ENCODE data around the gene UBTD2.

The UBTD2 gene

DNA sequence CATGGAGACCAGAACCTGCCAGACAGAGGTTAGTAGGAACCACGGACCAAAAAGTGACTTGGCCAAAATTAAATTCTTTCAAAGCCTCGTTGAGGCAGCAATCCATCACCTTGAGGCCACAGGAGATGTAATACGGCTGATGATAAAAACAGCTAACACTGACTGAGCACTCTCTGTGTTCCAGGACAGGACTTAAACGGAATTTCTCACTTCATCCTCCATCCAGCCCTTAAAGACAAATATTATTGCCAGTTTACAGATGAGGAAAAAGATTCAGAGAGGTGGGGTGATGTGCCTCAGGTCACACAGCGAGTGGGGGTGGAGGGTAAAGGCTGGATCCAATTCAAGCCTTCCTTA is 120.6 kb downstream of the UBTD2 start:
- H3K27ac ChIP-seq (ENCODE audit: low read length): no peak overlapping the region
- no peaks in the 10 kb centered on the region for H3K27me3 ChIP-seq (replicated peaks; ENCODE audit: insufficient read depth, low read length)
- no peak overlapping the region for H3K9ac ChIP-seq (ENCODE audit: low read length)
- no peak overlapping the region for H3K4me3 ChIP-seq (ENCODE audit: low read length)
- no peak for DNase-seq
- no peaks in the 10 kb centered on the region for H3K9me2 ChIP-seq (replicated peaks; ENCODE audit: insufficient read depth, low read length)
- no peaks in the 10 kb centered on the region; the same call in 1 of the 2 replicates for H3K36me3 ChIP-seq (replicated peaks; ENCODE audit: insufficient read depth, low read length)
- peaks cover 93% of the 10 kb centered on the region for H3K79me2 ChIP-seq (ENCODE audit: low read length)
- 0 out of 2 replicates have a peak, but pooled peaks cover 6% of the 10 kb centered on the region for H4K20me1 ChIP-seq (ENCODE audit: insufficient read depth, low read length)
- no peak overlapping the region for H2AFZ ChIP-seq (ENCODE audit: low read length)
- H3K9me3 ChIP-seq (replicated peaks; ENCODE audit: insufficient read depth, low read length): no peaks in the 10 kb centered on the region
- H3K4me2 ChIP-seq (ENCODE audit: low read depth, low read length): no peak overlapping the region
- TF ChIP-seq, protein P1, sequence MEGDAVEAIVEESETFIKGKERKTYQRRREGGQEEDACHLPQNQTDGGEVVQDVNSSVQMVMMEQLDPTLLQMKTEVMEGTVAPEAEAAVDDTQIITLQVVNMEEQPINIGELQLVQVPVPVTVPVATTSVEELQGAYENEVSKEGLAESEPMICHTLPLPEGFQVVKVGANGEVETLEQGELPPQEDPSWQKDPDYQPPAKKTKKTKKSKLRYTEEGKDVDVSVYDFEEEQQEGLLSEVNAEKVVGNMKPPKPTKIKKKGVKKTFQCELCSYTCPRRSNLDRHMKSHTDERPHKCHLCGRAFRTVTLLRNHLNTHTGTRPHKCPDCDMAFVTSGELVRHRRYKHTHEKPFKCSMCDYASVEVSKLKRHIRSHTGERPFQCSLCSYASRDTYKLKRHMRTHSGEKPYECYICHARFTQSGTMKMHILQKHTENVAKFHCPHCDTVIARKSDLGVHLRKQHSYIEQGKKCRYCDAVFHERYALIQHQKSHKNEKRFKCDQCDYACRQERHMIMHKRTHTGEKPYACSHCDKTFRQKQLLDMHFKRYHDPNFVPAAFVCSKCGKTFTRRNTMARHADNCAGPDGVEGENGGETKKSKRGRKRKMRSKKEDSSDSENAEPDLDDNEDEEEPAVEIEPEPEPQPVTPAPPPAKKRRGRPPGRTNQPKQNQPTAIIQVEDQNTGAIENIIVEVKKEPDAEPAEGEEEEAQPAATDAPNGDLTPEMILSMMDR (IDR thresholded peaks at IDR 0.05; ENCODE audit: low read length): no peak
- TF ChIP-seq EZH2phosphoT487 (IDR thresholded peaks at IDR 0.05; ENCODE audit: low read length) (no peak), EZH2 (optimal IDR thresholded peaks at IDR 0.05; ENCODE audit: low read depth, low read length) (no peak)
- no peaks in the 10 kb centered on the region for H3K4me1 ChIP-seq (ENCODE audit: low read length)
- no peaks in the 10 kb centered on the region for H3F3A ChIP-seq (ENCODE audit: insufficient read depth, low read length)

DNA sequence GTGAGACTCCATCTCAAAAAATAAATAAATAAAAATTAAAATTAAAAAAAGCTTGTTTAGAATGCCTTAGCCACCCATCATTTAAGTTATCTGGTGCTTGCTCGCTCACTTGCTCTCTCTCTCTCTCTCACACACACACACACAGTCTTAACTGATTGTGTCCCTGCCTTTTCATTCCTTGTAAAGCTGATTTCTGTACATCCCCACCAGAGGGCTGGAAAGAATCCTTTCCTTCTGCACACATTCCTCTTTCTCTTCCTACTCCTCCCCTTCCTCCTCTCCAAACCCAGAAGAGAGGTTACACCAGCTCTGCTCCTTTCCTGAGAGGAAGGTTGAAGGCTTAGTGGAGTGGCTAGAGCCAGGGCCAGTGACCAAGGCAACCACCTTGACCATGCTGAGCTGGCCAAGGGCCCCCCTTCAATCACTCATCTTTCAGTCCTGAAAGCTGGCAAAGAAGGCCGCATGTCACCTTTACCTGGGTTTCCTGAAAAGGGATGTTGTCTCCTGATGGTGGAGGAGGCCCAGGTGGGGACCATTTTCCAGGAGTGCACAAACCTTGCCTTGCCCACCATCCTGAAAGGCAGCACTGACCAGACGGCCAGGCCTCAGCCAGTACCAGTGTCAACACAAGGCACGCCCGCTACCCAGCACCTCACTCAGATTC is 121.1 kb downstream of the UBTD2 start:
- DNase-seq: no peak
- Histone ChIP-seq H3K27ac (ENCODE audit: low read length) (no peak overlapping the region), H3K9me3 (replicated peaks; ENCODE audit: insufficient read depth, low read length) (no peaks in the 10 kb centered on the region), H3K36me3 (replicated peaks; ENCODE audit: insufficient read depth, low read length) (no peaks in the 10 kb centered on the region; the same call in 1 of the 2 replicates), H3K27me3 (replicated peaks; ENCODE audit: insufficient read depth, low read length) (no peaks in the 10 kb centered on the region), H3K4me1 (ENCODE audit: low read length) (no peaks in the 10 kb centered on the region), H3K9ac (ENCODE audit: low read length) (no peak overlapping the region), H4K20me1 (ENCODE audit: insufficient read depth, low read length) (0 out of 2 replicates have a peak, but pooled peaks cover 6% of the 10 kb centered on the region), H3K4me2 (ENCODE audit: low read depth, low read length) (no peak overlapping the region), H2AFZ (ENCODE audit: low read length) (no peak overlapping the region), H3K79me2 (ENCODE audit: low read length) (peaks cover 93% of the 10 kb centered on the region), H3K9me2 (replicated peaks; ENCODE audit: insufficient read depth, low read length) (no peaks in the 10 kb centered on the region), H3K4me3 (ENCODE audit: low read length) (no peak overlapping the region), H3F3A (ENCODE audit: insufficient read depth, low read length) (no peaks in the 10 kb centered on the region)
- TF ChIP-seq EZH2 (optimal IDR thresholded peaks at IDR 0.05; ENCODE audit: low read depth, low read length): no peak
- no peak for TF ChIP-seq EZH2phosphoT487 (IDR thresholded peaks at IDR 0.05; ENCODE audit: low read length)
- TF ChIP-seq, protein P1 (IDR thresholded peaks at IDR 0.05; ENCODE audit: low read length): no peak

DNA sequence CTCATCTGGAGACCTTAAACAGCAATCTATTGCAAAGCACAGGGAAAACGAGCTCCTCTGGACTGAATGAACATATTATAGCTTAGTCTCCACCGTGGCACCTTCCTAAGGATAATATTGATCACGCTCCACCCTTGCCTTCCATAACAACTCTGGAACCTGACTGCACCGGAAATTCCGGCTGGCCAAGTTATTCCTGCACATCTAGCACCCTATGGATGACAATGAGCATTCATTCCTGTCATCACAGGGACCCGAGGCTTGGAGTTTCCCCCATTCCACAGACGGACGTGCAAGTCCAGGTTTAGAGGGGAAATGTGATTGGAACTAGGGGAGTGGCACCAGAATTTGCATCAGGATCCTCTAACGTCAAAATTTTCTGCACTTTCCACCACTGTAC is 123.1 kb downstream of the UBTD2 start:
- no peaks in the 10 kb centered on the region for H3K9me2 ChIP-seq (replicated peaks; ENCODE audit: insufficient read depth, low read length)
- no peak overlapping the region for H3K4me3 ChIP-seq (ENCODE audit: low read length)
- no peaks in the 10 kb centered on the region for H3K9me3 ChIP-seq (replicated peaks; ENCODE audit: insufficient read depth, low read length)
- peaks cover 87% of the 10 kb centered on the region for H3K79me2 ChIP-seq (ENCODE audit: low read length)
- no peak for DNase-seq
- TF ChIP-seq, protein P1 (IDR thresholded peaks at IDR 0.05; ENCODE audit: low read length): no peak
- TF ChIP-seq EZH2 (optimal IDR thresholded peaks at IDR 0.05; ENCODE audit: low read depth, low read length): no peak
- no peak for TF ChIP-seq EZH2phosphoT487 (IDR thresholded peaks at IDR 0.05; ENCODE audit: low read length)
- H3K36me3 ChIP-seq (replicated peaks; ENCODE audit: insufficient read depth, low read length): no peaks in the 10 kb centered on the region; the same call in 1 of the 2 replicates
- H3F3A ChIP-seq (ENCODE audit: insufficient read depth, low read length): no peaks in the 10 kb centered on the region
- 0 out of 2 replicates have a peak, but pooled peaks cover 2% of the 10 kb centered on the region for H4K20me1 ChIP-seq (ENCODE audit: insufficient read depth, low read length)
- H3K9ac ChIP-seq (ENCODE audit: low read length): no peak overlapping the region
- no peak overlapping the region for H2AFZ ChIP-seq (ENCODE audit: low read length)
- H3K27me3 ChIP-seq (replicated peaks; ENCODE audit: insufficient read depth, low read length): no peaks in the 10 kb centered on the region
- no peak overlapping the region for H3K4me2 ChIP-seq (ENCODE audit: low read depth, low read length)
- no peaks in the 10 kb centered on the region for H3K4me1 ChIP-seq (ENCODE audit: low read length)
- H3K27ac ChIP-seq (ENCODE audit: low read length): no peak overlapping the region

Data from MM.1S (cell line).